NCI-H69 (cell line): Measurements from ENCODE around the gene TP63.
"Not testable (repeated sequence)": the region's sequence is repeated elsewhere in the genome, so short reads cannot be mapped to it uniquely, and the experiment has no call there.

Source experiments
- DNase-seq: peaks from one replicate; lab custom pipeline; 2025; lab: John Stamatoyannopoulos, UW

Gene TP63

DNA sequence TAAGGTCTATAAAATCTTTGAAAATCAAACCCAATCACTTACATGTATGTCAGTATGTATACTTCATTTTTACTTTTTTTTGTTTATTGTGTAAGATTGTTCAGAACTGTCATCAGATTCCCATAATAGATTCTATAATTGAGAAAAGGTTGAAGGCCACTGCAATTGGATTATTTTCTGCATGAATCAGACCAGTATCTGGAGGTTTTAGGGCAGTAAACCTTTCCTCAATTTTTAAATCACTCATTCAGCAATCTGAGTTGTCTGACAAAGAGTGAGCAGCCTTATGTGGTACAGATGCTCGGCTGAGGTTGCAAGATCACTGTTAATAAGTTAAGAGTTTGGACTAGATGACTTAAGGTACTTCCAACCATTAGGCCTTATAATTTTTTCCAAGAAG lies 96.0 kb downstream of the TP63 start:
- no peak for DNase-seq

DNA sequence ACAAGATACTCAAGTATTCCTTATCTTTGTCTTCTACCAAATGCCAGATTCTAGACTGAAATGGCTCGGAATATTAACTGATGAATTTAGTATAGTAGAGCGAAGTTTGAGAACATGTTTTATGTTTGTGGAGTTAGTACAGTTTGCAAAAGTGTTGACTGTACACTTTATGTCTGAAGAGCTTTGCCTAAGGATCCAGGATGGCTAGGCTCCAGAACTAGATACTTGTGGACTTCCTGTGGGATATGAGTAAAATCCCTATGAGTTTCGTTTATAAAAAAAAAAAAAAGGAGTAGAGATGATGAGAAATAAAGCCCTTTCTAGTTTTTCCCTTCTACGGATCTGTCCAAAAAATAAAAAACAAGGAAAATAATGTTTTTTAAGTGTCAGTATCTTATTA lies 96.7 kb downstream of the TP63 start:
- no peak for DNase-seq

DNA sequence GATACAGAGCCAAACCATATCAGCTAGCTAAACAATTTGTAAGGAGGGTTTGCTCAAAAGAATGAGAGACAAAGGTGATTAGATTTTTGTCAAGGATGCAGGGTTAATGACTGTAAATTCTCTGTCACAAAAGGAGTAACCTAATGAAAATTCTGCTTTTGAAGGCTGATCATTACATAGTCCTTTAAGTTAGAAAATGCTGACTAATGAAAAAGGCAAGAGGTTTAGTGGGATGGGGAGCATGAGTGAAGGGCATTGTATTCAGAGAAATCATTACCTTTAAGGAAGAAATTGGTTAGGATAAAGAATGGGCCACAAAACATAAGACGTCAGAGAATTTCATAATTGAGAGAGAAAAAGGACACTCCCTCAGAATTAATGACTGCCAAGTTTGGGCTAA lies 97.7 kb downstream of the TP63 start:
- no peak for DNase-seq

DNA sequence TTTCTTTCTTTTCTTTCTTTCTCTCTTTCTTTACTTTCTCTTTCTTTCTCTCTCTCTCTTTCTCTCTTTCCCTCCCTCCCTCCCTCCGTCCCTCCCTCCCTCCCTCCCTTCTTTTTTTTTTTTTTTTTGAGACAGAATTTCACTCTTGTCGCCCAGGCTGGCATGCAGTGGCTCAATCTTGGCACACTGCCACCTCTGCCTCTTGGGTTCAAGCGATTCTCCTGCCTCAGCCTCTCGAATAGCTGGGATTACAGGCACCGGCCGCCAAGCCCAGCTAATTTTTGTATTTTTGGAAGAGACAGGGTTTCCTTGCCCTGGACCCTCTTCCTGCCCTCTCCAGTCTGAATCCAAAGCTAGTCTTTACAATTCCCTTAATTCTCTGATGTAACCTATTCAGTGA lies 102.9 kb downstream of the TP63 start:
- no peak for DNase-seq

DNA sequence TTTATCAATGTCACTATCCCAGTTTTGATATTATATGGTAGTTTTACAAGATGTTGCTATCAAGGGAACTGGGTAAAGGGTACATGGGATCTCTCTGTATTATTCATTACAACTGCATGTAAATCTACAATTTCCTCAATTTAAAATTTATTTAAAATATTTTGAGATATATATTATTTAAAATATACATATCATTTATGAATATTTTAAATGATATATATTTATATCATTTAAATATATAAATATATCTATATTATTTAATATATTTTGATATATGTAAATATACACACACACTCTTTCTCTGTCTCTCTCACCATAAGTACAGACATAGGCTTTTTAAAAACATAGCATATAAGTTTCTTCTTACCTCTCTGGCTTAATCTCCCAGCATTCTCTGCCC lies 104.7 kb downstream of the TP63 start:
- no peak for DNase-seq

DNA sequence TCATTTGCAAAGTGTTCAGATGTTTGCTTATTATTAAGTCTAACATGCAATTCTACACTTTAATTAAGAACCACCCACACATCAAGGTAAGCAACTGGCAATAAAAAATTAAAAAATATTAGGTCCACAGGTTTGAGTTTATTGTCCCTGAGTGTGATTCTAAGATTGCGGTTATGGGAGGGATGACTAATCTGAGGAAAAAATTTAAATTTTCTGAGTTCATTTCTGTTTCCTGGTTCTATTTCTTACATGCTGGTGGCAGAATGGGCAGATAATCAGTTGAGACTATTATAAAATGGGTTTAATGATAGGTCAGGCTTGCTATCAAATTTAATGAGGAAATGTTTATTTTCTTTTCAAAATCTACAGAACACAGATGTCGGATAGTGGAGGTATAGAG lies 105.9 kb downstream of the TP63 start:
- DNase-seq: peak; percentile 23

DNA sequence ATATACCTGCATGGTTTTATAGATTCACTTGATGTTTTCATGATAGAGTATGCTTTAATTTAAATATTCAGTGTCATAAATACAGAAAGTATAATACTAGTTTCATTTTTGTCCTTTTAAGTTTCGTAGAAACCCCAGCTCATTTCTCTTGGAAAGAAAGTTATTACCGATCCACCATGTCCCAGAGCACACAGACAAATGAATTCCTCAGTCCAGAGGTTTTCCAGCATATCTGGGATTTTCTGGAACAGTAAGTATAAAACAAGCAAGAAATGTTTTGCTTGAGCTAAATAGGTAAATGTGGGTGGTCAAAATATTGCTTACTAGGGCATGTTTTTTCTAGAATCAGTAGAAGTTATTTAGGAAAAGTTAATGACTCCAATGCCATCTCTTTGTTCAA lies 106.4 kb downstream of the TP63 start:
- no peak for DNase-seq

DNA sequence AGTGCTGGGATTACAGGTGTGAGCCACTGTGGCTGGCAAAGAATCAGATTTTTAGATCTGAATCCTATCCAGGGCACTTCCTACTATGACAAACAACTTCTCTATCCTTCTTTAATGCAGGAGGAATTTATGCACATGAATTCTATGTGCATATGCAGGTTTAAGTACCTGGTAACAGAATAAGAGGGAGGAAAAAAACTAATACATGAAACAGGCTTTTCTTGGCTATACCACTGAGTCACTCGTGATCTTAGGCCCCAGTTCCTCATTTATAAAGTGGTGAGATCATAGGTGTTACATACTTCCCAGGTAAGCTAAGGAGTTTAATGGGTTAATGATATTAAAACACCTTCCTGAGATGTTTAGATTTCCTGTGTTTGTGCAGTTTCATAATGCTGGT lies 108.2 kb downstream of the TP63 start:
- DNase-seq: no peak

DNA sequence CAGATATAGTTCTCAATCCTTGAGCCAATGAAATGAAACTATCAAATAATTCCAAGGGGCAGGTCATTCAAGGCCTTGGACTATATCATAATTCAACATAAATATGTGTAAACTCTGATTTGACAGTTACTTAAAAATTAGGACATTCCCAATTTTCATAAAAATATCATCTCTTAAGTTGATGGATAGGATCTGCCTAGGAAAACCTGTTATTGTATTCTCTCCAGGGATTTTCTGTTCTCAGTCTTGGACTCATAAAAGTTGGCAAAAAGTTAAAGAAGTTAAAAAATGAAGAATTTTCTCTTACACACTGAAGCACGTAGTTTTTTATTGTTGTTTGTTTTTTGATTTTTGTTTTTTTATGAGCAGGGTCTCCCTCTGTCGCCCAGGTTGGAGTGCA lies 109.0 kb downstream of the TP63 start:
- no peak for DNase-seq

DNA sequence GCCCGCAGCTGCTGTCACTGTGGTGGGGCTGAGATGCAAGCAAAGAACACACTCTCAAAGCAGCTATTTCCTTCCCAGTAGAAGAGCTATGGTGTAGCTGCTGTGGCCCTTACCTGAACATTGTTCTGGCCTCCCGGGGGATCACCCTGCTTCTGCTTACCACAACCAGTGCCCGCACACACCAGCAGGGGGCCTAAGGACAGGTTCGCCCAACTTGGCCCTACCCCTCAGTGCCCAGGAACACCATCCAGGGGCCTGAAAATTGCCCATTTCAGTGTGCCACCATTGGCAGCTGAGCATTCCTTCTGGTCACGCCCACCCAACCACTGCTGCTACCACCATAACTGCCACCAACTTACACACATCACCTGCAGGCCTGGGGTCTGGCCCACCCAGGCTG lies 113.0 kb downstream of the TP63 start:
- DNase-seq: no peak

DNA sequence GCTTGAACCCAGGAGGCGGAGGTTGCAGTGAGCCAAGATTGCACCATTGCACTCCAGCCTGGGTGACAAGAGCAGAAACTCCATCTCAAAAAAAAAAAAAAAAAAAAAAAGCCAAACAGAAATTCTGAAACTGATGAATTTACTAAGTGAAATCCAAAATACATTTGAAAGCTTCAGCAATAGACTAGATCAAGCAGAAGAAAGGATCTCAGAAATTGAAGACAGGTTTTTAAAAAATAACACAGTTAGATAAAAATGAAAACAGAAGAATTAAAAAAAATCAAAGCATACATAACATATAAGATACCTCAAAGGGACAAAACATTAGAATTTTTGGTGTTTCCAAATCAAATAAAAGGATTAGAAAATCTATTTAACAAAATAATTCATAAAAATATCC lies 114.4 kb downstream of the TP63 start:
- no peak for DNase-seq

DNA sequence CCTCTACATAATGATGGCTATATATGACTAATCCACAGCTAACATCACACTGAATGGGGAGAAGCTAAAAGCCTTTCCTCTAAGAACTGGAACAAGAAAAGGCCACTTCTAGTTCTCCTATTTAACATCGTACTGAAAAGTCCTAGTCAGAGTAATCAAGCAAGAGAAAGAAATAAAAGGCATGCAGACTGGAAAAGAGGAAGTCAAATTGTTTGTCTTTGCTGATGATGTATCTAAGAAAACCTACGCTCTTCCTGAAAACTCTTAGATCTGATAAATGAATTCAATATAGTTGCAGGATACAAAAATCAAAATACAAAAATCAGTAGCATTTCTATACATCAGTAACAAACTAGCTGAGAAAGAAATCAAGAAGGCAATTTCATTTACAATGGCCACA lies 116.9 kb downstream of the TP63 start:
- DNase-seq: no peak

DNA sequence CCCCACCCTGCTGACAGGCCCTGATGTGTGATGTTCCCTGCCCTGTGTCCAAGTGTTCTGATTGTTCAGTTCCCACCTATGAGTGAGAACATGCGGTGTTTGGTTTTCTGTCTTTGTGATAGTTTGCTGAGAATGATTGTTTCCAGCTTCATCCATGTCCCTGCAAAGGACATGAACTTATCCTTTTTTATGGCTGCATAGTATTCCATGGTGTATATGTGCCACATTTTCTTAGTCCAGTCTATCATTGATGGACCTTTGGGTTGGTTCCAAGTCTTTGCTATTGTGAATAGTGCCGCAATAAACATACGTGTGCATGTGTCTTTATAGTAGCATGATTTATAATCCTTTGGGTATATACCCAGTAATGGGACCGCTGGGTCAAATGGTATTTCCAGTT lies 119.8 kb downstream of the TP63 start:
- not testable (repeated sequence) for DNase-seq

DNA sequence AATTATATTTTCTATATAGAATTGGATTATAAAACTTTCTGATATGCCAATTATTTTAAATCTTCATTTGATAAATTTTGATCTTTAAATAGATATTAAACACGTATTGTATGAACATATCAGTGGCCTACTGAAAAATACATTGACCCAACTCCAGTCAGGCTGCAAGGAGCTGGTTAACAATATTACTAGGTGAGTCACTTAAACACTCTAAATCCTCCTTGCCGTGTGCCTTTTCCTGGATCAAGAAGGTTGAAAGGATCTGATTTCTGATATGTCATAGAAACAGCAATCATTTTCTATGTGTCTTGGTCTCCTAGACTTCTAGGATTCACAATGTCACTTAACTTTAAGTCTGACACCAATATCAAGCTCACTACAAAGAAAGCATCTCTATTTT lies 123.2 kb downstream of the TP63 start:
- DNase-seq: no peak

DNA sequence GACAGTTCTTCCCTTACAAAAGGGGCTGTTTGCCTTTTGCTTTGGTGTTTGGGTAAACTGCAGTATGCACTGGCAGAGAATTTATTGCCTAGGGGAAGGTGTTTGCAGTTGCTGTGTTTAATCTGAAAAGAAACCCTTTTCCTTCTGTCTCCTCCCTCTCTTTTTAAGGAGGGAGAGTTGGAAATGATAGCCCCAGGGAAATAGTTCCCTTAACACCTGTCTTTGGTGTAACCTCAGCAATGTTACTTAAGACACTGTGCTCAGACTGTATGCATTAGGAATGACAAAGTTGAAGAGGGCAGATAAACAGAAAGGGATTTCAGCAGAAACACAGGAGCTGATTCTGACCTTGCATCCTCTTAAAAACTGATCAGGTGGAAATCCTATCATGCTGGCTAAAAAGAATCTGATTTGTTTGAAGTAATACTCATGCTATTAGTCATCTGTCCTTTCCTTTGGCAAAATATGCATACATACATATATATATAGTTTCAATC lies 125.4 kb downstream of the TP63 start:
- peak; percentile 96 for DNase-seq

DNA sequence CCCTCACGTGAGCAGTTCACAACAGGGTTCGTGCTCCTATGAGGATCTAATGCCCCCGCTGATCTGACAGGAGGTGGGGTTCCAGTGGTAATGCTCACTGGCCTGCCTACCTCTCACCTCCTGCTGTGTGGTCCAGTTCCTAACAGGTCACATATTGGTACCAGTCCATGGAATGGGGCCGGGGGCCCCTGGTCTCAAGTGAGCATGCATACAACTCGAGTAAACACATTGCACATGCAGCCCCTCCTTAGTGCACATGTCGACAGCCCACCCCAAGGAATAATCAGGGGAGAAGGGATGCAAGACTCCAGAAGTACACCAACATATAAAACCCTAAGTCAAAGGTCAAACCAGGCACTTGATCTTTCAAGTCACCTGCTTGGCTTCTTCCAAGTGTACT lies 127.0 kb downstream of the TP63 start:
- DNase-seq: no peak

DNA sequence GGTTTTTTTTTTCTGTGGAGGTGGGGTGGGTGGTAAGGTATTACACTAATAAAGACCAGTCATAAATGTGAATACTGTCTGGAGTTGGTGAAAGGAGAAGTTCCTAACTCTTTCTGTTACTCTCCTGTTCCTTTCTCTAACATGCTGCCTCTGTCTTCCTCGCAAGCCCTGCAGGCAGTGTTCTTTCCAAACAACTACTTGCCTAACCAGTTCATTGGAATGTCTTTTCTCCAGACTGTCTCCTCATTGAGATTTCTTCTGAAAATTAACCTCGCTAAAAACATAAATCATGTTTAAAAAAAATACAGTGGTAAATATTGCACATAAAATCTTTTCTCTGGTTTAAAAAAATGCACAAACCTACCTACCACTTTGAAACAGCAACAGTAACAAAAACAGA lies 135.2 kb downstream of the TP63 start:
- no peak for DNase-seq

DNA sequence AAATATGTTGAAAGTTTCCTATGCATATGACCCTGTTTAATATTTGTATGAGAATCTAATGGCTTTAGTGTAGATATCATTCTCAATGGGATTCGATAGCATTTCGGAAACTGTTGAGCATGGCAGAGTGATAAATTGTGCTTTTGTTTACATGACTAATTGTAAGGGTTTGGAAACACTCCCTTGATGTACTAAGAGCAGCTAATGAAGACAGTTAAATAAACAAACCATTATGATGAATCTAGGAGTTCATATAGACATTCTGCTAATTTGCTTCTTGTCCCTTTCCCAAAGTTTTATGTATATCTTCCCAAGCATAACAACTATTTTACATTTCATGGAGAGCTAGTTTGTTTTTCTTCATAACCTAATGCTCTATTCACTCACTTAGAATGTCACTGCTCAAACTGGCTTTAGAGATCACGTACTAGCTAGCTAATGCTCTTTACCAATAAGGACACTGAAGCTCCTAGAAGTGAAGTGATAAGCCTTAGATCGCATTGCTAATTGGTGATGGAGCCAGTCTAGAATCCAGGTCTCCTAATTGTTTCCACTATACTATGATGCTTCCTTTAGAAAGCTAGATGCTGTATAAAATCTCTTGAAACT lies 140.8 kb downstream of the TP63 start:
- peak; percentile 84 for DNase-seq

DNA sequence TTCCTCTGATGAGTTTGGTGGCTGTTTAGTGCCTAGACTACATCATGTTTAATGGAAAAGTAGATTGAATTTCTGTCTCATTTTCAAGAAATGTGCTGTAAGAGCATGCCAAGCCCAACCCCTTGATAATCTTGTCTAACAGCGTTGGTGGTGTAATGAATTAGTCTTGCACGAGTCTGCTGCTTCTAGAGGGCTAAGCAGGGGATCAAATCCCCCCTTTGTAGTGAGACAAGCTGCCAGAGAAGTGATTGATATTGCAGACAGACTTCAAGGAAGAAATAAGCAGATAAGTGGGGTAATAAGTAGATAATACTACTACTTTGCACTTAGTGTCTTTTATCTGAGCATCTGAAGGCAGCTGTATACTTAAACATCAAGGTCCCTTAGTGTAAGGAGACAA lies 141.4 kb downstream of the TP63 start:
- no peak for DNase-seq

DNA sequence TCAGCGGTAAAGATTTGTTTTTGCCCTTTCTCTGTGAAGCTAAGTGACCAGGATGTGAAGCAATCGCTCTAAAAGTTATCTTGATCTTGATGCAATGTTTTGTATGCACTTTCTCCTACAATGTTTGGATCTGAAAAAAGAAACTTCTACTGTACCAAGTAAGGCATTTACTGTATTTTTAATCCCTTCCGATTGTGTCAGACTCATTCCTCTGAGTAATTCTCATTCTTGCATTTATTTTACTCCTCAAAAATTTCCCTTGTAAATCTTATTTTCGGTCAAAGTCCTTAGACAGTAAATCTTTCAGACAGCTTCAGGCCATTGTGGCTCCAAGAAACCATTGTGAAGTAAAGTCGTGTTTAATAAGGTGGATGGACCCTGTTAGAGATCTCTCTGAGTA lies 141.9 kb downstream of the TP63 start:
- DNase-seq: no peak

DNA sequence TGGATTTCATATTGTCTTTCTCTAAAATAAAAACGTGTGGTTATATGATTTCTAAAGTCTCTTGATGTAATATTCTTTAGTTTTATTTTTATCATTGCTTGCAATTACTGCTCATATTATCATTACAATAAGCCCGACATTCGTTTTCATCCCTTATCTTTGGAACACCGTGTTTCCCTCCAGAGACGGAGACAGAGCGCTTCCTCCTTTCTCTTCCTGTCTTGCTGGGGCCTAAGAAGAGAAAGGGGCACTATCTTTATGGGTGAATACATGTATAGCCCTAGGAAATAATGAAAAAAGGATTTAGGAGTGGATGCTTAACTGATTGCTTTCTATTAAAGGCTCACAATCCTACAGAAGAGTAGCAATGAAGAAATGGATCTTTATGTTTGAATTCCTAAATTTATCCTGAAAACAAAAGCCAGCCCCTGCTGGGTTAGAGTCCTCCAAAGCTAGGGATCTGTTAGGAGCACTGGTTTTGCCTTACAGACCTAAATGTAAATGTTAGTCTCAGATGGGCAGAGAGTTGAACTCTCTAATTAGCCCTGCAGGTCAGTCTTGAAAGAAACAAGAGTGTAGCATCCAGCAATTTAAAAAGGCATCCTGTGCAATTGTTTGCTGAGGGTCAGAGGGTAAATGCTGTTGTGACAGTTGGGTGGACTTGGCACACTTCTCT lies 145.1 kb downstream of the TP63 start:
- DNase-seq: peak; percentile 98

DNA sequence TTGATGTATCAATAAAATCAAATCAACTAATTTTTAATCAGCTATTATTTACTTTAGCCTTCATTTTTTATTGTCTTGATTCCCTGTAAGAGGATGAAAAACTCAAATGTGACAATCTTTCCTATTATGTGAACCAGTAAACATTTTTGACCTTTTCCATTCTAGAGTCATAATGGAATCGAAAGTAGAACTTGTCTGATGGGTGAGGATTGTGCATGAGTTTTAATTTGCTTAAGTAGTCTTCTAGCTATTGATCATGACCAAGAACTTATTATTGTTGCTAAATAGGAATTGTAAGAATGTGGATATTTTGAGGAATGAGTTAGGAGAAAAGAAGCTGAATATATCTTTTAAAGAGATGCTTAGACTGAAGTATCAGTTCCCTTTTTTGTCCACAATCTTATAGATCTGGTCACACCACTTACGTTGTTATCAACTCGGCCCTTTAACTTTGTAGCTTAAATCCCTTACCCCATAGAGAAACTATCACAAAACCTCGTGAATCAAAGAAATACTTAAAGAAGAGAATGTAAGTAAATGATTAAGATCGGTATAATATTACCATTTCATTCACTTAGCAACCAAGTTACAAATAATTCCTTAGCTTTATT lies 147.3 kb downstream of the TP63 start:
- DNase-seq: no peak

DNA sequence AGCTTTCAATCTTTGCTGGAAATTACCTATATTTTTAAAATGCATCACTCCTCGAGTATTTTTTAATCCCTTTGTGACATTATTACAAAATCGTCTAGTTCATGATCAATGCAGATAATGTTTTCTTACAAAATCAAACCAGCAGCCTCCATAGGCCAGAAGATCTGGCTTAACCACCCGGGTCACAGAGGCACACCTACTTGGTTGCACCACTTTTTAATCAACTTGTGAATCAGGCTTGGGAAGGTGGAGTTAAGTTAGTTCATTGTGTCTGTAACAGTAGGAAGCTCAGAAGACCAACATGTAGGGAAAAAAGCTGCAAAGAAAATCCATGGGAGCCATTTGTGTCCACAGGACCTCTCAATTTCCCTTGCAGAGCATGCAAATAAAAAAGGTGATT lies 148.0 kb downstream of the TP63 start:
- no peak for DNase-seq
